Measurements from ENCODE around the gene TSPAN15. TPM values are rescaled to one million over a fixed set of nuclear protein-coding genes. Genes with fewer than 3 reads are reported as not detected.

TSPAN15 gene
- total RNA-seq, 1 donor from 2014 or later, result 9.5 TPM

DNA sequence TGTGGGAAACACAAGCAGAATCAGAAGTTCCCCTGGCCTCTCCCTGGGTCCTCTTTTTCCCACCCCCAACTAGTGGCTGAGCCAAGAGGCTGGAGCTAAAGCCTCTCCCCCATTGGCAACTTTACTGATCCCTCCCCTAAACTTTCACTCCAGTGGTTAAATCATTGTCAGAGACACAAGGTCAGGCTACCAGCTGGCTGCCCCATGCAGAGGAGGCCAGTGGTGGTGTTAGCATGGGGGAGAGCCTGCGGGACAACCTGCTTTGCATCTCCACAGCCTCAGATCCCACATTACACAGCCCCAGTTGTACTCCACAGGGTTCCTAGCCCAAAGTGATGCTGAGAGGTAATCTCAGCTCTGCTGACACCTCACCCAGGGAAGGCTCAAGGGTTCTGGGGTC, 101.0 kb downstream of the TSPAN15 start:
- intact Hi-C loops (cut with DNase I), result no loop called here
- ATAC-seq (ENCODE audit: poor library complexity) (no peak), DNase-seq (no peak)

- intact Hi-C loops (cut with DNase I), result no loop called here
- ATAC-seq (ENCODE audit: poor library complexity), result no peak
- DNase-seq, result no peak
Measured at GRCh38 chr10:69553328-69553727, 102.1 kb downstream of the TSPAN15 start.

DNA sequence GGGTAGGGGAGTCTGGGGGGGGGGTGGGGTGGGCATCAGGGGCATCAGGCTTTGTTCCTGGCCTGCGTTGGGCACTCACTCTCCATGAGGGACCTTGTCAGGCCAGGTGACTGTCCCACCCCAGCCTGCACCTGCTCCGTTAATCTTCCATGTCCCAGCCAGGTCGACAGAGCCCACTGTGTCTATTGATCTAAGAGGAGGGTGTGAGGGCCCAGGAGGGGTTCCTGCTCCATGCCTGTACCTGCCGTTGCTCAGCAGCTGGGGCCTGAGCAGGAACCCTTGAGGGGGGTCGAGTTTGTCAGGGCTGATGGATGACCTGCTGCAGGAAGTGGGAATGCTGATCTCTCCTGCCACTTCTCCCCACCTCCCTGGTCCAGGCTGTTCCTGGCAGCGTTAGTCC, 103.3 kb downstream of the TSPAN15 start:
- ATAC-seq (ENCODE audit: poor library complexity), result no peak
- intact Hi-C loops (cut with DNase I), result no loop called here
- DNase-seq, result no peak

Other genes with a start within 250 kb of the TSPAN15 start
- gene HKDC1, start 231.1 kb upstream of the TSPAN15 start, total RNA-seq, result not detected
- 168 TPM for gene HK1, start 173.0 kb upstream of the TSPAN15 start, total RNA-seq
- 0.24 TPM for gene TACR2, start 34.5 kb upstream of the TSPAN15 start, total RNA-seq
- not detected for gene NEUROG3, start 122.0 kb downstream of the TSPAN15 start, total RNA-seq
- 3.3 TPM for gene FAM241B, start 178.8 kb downstream of the TSPAN15 start, total RNA-seq